Measurements from ENCODE around the gene RBP3.

- TF ChIP-seq, protein P1, sequence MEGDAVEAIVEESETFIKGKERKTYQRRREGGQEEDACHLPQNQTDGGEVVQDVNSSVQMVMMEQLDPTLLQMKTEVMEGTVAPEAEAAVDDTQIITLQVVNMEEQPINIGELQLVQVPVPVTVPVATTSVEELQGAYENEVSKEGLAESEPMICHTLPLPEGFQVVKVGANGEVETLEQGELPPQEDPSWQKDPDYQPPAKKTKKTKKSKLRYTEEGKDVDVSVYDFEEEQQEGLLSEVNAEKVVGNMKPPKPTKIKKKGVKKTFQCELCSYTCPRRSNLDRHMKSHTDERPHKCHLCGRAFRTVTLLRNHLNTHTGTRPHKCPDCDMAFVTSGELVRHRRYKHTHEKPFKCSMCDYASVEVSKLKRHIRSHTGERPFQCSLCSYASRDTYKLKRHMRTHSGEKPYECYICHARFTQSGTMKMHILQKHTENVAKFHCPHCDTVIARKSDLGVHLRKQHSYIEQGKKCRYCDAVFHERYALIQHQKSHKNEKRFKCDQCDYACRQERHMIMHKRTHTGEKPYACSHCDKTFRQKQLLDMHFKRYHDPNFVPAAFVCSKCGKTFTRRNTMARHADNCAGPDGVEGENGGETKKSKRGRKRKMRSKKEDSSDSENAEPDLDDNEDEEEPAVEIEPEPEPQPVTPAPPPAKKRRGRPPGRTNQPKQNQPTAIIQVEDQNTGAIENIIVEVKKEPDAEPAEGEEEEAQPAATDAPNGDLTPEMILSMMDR (IDR thresholded peaks at IDR 0.05; ENCODE audit: low read depth, low read length, missing input control) = no peak
- TF ChIP-seq, protein P2, sequence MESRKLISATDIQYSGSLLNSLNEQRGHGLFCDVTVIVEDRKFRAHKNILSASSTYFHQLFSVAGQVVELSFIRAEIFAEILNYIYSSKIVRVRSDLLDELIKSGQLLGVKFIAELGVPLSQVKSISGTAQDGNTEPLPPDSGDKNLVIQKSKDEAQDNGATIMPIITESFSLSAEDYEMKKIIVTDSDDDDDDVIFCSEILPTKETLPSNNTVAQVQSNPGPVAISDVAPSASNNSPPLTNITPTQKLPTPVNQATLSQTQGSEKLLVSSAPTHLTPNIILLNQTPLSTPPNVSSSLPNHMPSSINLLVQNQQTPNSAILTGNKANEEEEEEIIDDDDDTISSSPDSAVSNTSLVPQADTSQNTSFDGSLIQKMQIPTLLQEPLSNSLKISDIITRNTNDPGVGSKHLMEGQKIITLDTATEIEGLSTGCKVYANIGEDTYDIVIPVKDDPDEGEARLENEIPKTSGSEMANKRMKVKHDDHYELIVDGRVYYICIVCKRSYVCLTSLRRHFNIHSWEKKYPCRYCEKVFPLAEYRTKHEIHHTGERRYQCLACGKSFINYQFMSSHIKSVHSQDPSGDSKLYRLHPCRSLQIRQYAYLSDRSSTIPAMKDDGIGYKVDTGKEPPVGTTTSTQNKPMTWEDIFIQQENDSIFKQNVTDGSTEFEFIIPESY (IDR thresholded peaks at IDR 0.05) = no peak
- TF ChIP-seq GABPA (IDR thresholded peaks at IDR 0.05 in 1 of 2, conservative IDR thresholded peaks at IDR 0.05 in 1 of 2) = no peak
Observed at GRCh38 chr10:47325303-47326291, 22.6 kb upstream of the RBP3 start.
